ENCODE measurements around the gene LYZL2. TPM values are rescaled to one million over a fixed set of nuclear protein-coding genes. Genes with fewer than 3 reads are reported as not detected.
"Not testable (repeated sequence)": the region's sequence is repeated elsewhere in the genome, so short reads cannot be mapped to it uniquely, and the experiment has no call there.

LYZL2 gene
- polyA plus RNA-seq, 1 donor from 2014 or later: not detected

GRCh38 chr10:30596493-30597432 lies 32.8 kb downstream of the LYZL2 start:
- Histone ChIP-seq H3K4me2 (ENCODE audit: low read length) (peak overlapping the region; percentile 25), H3K4me3 (ENCODE audit: low read length) (peak overlapping the region; percentile 36)
- H3F3A ChIP-seq (ENCODE audit: insufficient read depth, low read length, poor library complexity, severe bottlenecking); H3K27me3 ChIP-seq (ENCODE audit: insufficient read depth, low read depth, low read length); H3K27ac ChIP-seq (ENCODE audit: low read length); H2AFZ ChIP-seq (ENCODE audit: low read depth, low read length); H3K9me2 ChIP-seq (ENCODE audit: insufficient read depth, low read length); H3K9ac ChIP-seq (ENCODE audit: low read length); H3K36me3 ChIP-seq (ENCODE audit: insufficient read depth, low read length); H4K20me1 ChIP-seq (ENCODE audit: insufficient read depth); H3K9me3 ChIP-seq (ENCODE audit: low read length); H3K79me2 ChIP-seq (replicated peaks; ENCODE audit: insufficient read depth, low read length): not testable (repeated sequence)

GRCh38 chr10:30596013-30596412 lies 33.5 kb downstream of the LYZL2 start:
- no peak for TF ChIP-seq POLR2AphosphoS5 (IDR thresholded peaks at IDR 0.05)
- no peak for TF ChIP-seq CTCF (IDR thresholded peaks at IDR 0.05; ENCODE audit: poor library complexity, severe bottlenecking)
- no peak for TF ChIP-seq SMC3 (conservative IDR thresholded peaks at IDR 0.05; ENCODE audit: poor library complexity)
- TF ChIP-seq MXI1 (conservative IDR thresholded peaks at IDR 0.05; ENCODE audit: poor library complexity, severe bottlenecking): no peak
- TF ChIP-seq TAF1 (IDR thresholded peaks at IDR 0.05; ENCODE audit: low read depth): no peak
- TF ChIP-seq EZH2 (IDR thresholded peaks at IDR 0.05; ENCODE audit: borderline replicate concordance, insufficient read depth, low read length, poor library complexity, severe bottlenecking): no peak
- TF ChIP-seq EP300 (conservative IDR thresholded peaks at IDR 0.05; ENCODE audit: poor library complexity, severe bottlenecking): no peak
- TF ChIP-seq REST (IDR thresholded peaks at IDR 0.05; ENCODE audit: borderline replicate concordance): no peak
- Histone ChIP-seq H3K9me2 (ENCODE audit: insufficient read depth, low read length) (no peaks in the 10 kb centered on the region), H3K27me3 (ENCODE audit: insufficient read depth, low read depth, low read length) (no peaks in the 10 kb centered on the region), H3K79me2 (replicated peaks; ENCODE audit: insufficient read depth, low read length) (no peaks in the 10 kb centered on the region), H2AFZ (ENCODE audit: low read depth, low read length) (no peak overlapping the region), H3K4me2 (ENCODE audit: low read length) (no peak overlapping the region), H3K36me3 (ENCODE audit: insufficient read depth, low read length) (no peaks in the 10 kb centered on the region), H3K9ac (ENCODE audit: low read length) (no peak overlapping the region), H3K4me3 (ENCODE audit: low read length) (no peak overlapping the region), H3F3A (ENCODE audit: insufficient read depth, low read length, poor library complexity, severe bottlenecking) (no peaks in the 10 kb centered on the region), H3K9me3 (ENCODE audit: low read length) (no peaks in the 10 kb centered on the region), H3K27ac (ENCODE audit: low read length) (no peak overlapping the region), H4K20me1 (ENCODE audit: insufficient read depth) (no peaks in the 10 kb centered on the region)

Data from neural cell (in vitro differentiated cells).